ENCODE results near the gene ZNF106. TPM values are rescaled to one million over a fixed set of nuclear protein-coding genes. Genes with fewer than 3 reads are reported as not detected.

Gene ZNF106
- total and polyA plus RNA-seq, 2 of the 4 experiments (the other 2 are of a cell fraction) = 19.2 to 87.5 TPM

- dilution Hi-C loops (cut with HindIII; ENCODE audit: low sequenced_read_pairs, unreplicated experiment) (no loop called here), intact Hi-C loops (cut with micrococcal nuclease) (no loop called here), in situ Hi-C loops (cut with MboI; ENCODE audit: low sequenced_read_pairs) (no loop called here)
- Histone ChIP-seq H3K56ac (ENCODE audit: extremely low read depth, insufficient read depth, low read length) (no peak overlapping the region), H4K5ac (ENCODE audit: low read depth, low read length) (no peak overlapping the region; the same call in 1 of the 2 replicates), H4K20me1 (ENCODE audit: insufficient read depth, low read length) (no peaks in the 10 kb centered on the region; the same call in 1 of the 2 replicates), H2BK5ac (ENCODE audit: low read depth, low read length, poor library complexity, severe bottlenecking) (peak overlapping the region; percentile 70), H3K14ac (replicated peaks; ENCODE audit: low read depth, low read length) (no peak overlapping the region), H2AK5ac (ENCODE audit: low read depth, low read length) (no peak overlapping the region), H3K9ac (ENCODE audit: low read depth, low read length) (no peak overlapping the region), H3K18ac (ENCODE audit: low read depth, low read length) (peak overlapping the region; percentile 25; the same call in 1 of the 2 replicates), H3K9me1 (ENCODE audit: insufficient read depth, low read length) (peaks cover 2% of the 10 kb centered on the region; the same call in 1 of the 2 replicates), H2BK15ac (ENCODE audit: low read depth, low read length) (peak overlapping the region; percentile 75; the same call in 1 of the 3 replicates), H3K27ac (ENCODE audit: insufficient read depth, low read length) (no peak overlapping the region), H4K8ac (ENCODE audit: low read depth in 2 of 2, low read length in 2 of 2) (peak overlapping the region in 1 of 2 experiments; percentile 31; a peak in 1 of 4 replicates), H4K91ac (ENCODE audit: insufficient read depth, low read depth, low read length) (no peak overlapping the region), H3K4me3 (ENCODE audit: insufficient read depth, low read depth, low read length) (no peak overlapping the region), H2BK120ac (ENCODE audit: low read depth, low read length) (peak overlapping the region; percentile 58; the same call in 1 of the 2 replicates), H3K79me1 (ENCODE audit: low read depth in 1 of 2, low read length in 2 of 2) (peaks cover 8 to 47% of the 10 kb centered on the region in 2 experiments; a peak in 3 of 4 replicates), H3K9me3 (ENCODE audit: control insufficient read depth, insufficient read depth, low read length) (no peaks in the 10 kb centered on the region), H3K23ac (ENCODE audit: low read depth, low read length) (no peak overlapping the region), H3K27me3 (ENCODE audit: control insufficient read depth, insufficient read depth, low read length) (no peaks in the 10 kb centered on the region), H2AK9ac (replicated peaks; ENCODE audit: low read depth, low read length, poor library complexity) (no peak overlapping the region), H2BK20ac (ENCODE audit: low read depth, low read length) (peak overlapping the region; percentile 51; the same call in 1 of the 2 replicates), H3K36me3 (ENCODE audit: control insufficient read depth, insufficient read depth, low read length) (no peaks in the 10 kb centered on the region), H3K4ac (ENCODE audit: low read depth, low read length) (no peak overlapping the region), H2AFZ (replicated peaks; ENCODE audit: low read length, poor library complexity) (no peak overlapping the region), H3K4me1 (ENCODE audit: control insufficient read depth, insufficient read depth, low read length) (peaks cover 3% of the 10 kb centered on the region), H3K4me2 (ENCODE audit: low read depth, low read length) (no peak overlapping the region)
- no TSS peak for BruUV-seq (replicated peaks)
- DNase-seq (no peak), ATAC-seq (ENCODE audit: low read depth) (no peak)
- TF ChIP-seq BHLHE40 (IDR thresholded peaks at IDR 0.05; ENCODE audit: low read depth, low read length) (no peak), POLR2A (IDR thresholded peaks at IDR 0.05; ENCODE audit: low read depth, low read length) (no peak), MAZ (IDR thresholded peaks at IDR 0.05; ENCODE audit: borderline replicate concordance, low read depth, low read length) (no peak), CEBPB (IDR thresholded peaks at IDR 0.05; ENCODE audit: low read depth, low read length) (no peak), FOS (IDR thresholded peaks at IDR 0.05; ENCODE audit: low read depth, low read length) (no peak), RAD21 (IDR thresholded peaks at IDR 0.05; ENCODE audit: low read length) (no peak), SMC3 (IDR thresholded peaks at IDR 0.05; ENCODE audit: low read depth, low read length) (no peak)
- TF ChIP-seq, protein P1, sequence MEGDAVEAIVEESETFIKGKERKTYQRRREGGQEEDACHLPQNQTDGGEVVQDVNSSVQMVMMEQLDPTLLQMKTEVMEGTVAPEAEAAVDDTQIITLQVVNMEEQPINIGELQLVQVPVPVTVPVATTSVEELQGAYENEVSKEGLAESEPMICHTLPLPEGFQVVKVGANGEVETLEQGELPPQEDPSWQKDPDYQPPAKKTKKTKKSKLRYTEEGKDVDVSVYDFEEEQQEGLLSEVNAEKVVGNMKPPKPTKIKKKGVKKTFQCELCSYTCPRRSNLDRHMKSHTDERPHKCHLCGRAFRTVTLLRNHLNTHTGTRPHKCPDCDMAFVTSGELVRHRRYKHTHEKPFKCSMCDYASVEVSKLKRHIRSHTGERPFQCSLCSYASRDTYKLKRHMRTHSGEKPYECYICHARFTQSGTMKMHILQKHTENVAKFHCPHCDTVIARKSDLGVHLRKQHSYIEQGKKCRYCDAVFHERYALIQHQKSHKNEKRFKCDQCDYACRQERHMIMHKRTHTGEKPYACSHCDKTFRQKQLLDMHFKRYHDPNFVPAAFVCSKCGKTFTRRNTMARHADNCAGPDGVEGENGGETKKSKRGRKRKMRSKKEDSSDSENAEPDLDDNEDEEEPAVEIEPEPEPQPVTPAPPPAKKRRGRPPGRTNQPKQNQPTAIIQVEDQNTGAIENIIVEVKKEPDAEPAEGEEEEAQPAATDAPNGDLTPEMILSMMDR (conservative IDR thresholded peaks at IDR 0.05; ENCODE audit: low read depth, low read length) = no peak
- 67% methylated on average over 1 of the region's 1 CpG; no CpG with 5 or more reads in 1 of the 2 experiments for WGBS, 2 experiments (ENCODE audit: extremely low coverage in 2 of 2, insufficient read length in 1 of 2)
- POLR2A ChIA-PET (ENCODE audit: unreplicated experiment) = no interaction called here
- CTCF ChIA-PET = interaction anchor here (0.6 to 0.8 kb wide), 2 partner anchors 9 to 137 kb away, joined by 4 read pairs; no protein-coding TSS in a partner anchor
Observed at GRCh38 chr15:42493679-42494078, 2.7 kb upstream of the ZNF106 start.
